A673 (cell line): ENCODE results near the gene CDH20.

Experiments
- CTCF ChIP-seq: fragments of 300-800, 200-600 bp; sonication (generic); conservative IDR thresholded peaks from 2 replicates; pipeline ENCODE4 v1.5.1; 2017; ENCODE audit warnings: low read depth, mild to moderate bottlenecking, antibody characterized with exemption, low read length, moderate library complexity, mixed read lengths
- EZH2 ChIP-seq: fragments of 200-600 bp; sonication (generic); IDR thresholded peaks from 2 replicates; pipeline ENCODE4 v1.6.1; 2017; ENCODE audit warnings: borderline replicate concordance, low read depth, mild to moderate bottlenecking, mixed read lengths, antibody characterized with exemption, low read length; ENCODE audit not compliant: poor library complexity, severe bottlenecking

GRCh38 chr18:61308004-61308403 lies 25.2 kb upstream of the CDH20 start:
- TF ChIP-seq CTCF (no peak), EZH2 (no peak)
